Fibroblast of skin of abdomen (primary cell): Measurements from ENCODE around the gene LDLRAD4.
"Not testable (repeated sequence)": the region's sequence is repeated elsewhere in the genome, so short reads cannot be mapped to it uniquely, and the experiment has no call there.

Experiments used
- DNase-seq: peaks from one replicate; pipeline ENCODE4 v3.0.0-alpha.2; 2013

Gene LDLRAD4

GRCh38 chr18:13346449-13346848, 127.9 kb downstream of the LDLRAD4 start:
- not testable (repeated sequence) for DNase-seq

- no peak for DNase-seq
Measured at GRCh38 chr18:13353084-13353823, 134.7 kb downstream of the LDLRAD4 start.

GRCh38 chr18:13354402-13354801, 135.8 kb downstream of the LDLRAD4 start:
- DNase-seq = no peak

- DNase-seq = no peak
Measured at GRCh38 chr18:13356032-13356431, 137.5 kb downstream of the LDLRAD4 start.

- DNase-seq = no peak
Measured at GRCh38 chr18:13357289-13357688, 138.7 kb downstream of the LDLRAD4 start.

GRCh38 chr18:13359210-13359609, 140.7 kb downstream of the LDLRAD4 start:
- no peak for DNase-seq

GRCh38 chr18:13361431-13361830, 142.9 kb downstream of the LDLRAD4 start:
- DNase-seq = no peak

- no peak for DNase-seq
Measured at GRCh38 chr18:13362051-13362450, 143.5 kb downstream of the LDLRAD4 start.

- no peak for DNase-seq
Measured at GRCh38 chr18:13362607-13363006, 144.0 kb downstream of the LDLRAD4 start.

GRCh38 chr18:13363359-13363758, 144.8 kb downstream of the LDLRAD4 start:
- DNase-seq = no peak

GRCh38 chr18:13364721-13365205, 146.2 kb downstream of the LDLRAD4 start:
- no peak for DNase-seq

- DNase-seq = no peak
Measured at GRCh38 chr18:13366131-13366530, 147.6 kb downstream of the LDLRAD4 start.

- DNase-seq = no peak
Measured at GRCh38 chr18:13366541-13366940, 148.0 kb downstream of the LDLRAD4 start.

- DNase-seq = no peak
Measured at GRCh38 chr18:13366962-13367892, 148.7 kb downstream of the LDLRAD4 start.

GRCh38 chr18:13368080-13368813, 149.7 kb downstream of the LDLRAD4 start:
- DNase-seq = no peak

GRCh38 chr18:13369353-13369752, 150.8 kb downstream of the LDLRAD4 start:
- DNase-seq = no peak

GRCh38 chr18:13369756-13370510, 151.4 kb downstream of the LDLRAD4 start:
- peak; percentile 43 for DNase-seq

- DNase-seq = no peak
Measured at GRCh38 chr18:13370995-13371625, 152.6 kb downstream of the LDLRAD4 start.

GRCh38 chr18:13371689-13372418, 153.3 kb downstream of the LDLRAD4 start:
- no peak for DNase-seq

- peak; percentile 59 for DNase-seq
Measured at GRCh38 chr18:13372531-13372951, 154.0 kb downstream of the LDLRAD4 start.

- DNase-seq = no peak
Measured at GRCh38 chr18:13374096-13374467, 155.5 kb downstream of the LDLRAD4 start.
